Keratinocyte (primary cell): Measurements from ENCODE around the gene TRIM6. TPM values are rescaled to one million over a fixed set of nuclear protein-coding genes. Genes with fewer than 3 reads are reported as not detected.

Experiments used
- DNase-seq: peaks from one replicate; pipeline ENCODE4 v3.0.0-alpha.2; 2011; ENCODE audit warnings: low read depth, missing footprints, low spot score
- FAIRE-seq: peaks from 2 replicates; lab custom pipeline; 2011; peaks lifted over from hg19 to GRCh38; lab: Jason Lieb, UNC
- H2AFZ ChIP-seq: 2 replicates; pipeline ENCODE4 v1.6.0; 2012; ENCODE audit warnings: low read length, control low read depth, inconsistent platforms; ENCODE audit not compliant: control insufficient read depth
- H3K27ac ChIP-seq: 2 replicates; pipeline ENCODE4 v1.5.1; 2011; ENCODE audit warnings: low read length; ENCODE audit not compliant: control insufficient read depth, insufficient read depth
- H3K27me3 ChIP-seq: 3 replicates; pipeline ENCODE4 v1.6.0; 2011; ENCODE audit warnings: low read length; ENCODE audit not compliant: control insufficient read depth, insufficient read depth; ENCODE audit errors: extremely low read depth
- H3K36me3 ChIP-seq, 2 experiments: 2 replicates in 1 of 2; 3 replicates in 1 of 2; pipeline ENCODE4 v1.5.1; 2011; ENCODE audit warnings: low read length in 2 of 2, mild to moderate bottlenecking in 1 of 2; ENCODE audit not compliant: control insufficient read depth in 2 of 2, insufficient read depth in 2 of 2; ENCODE audit errors: extremely low read depth in 1 of 2
- H3K4me1 ChIP-seq: 3 replicates; pipeline ENCODE4 v1.5.1; 2011; ENCODE audit warnings: low read length; ENCODE audit not compliant: control insufficient read depth, insufficient read depth; ENCODE audit errors: extremely low read depth
- H3K4me2 ChIP-seq: 3 replicates; pipeline ENCODE4 v1.6.0; 2011; ENCODE audit warnings: low read depth, low read length; ENCODE audit not compliant: control insufficient read depth, insufficient read depth; ENCODE audit errors: extremely low read depth
- H3K4me3 ChIP-seq, 3 experiments: fragments of 200-600 bp in 1 of 3; sonication (generic) in 1 of 3; 2 replicates in 2 of 3; 3 replicates in 1 of 3; pipeline ENCODE4 v1.5.1; 2011 to 2016; ENCODE audit warnings: low read length in 3 of 3, mild to moderate bottlenecking in 3 of 3, control low read depth in 2 of 3, inconsistent platforms in 1 of 3, low read depth in 1 of 3, mixed read lengths in 1 of 3, mixed run types in 1 of 3, moderate library complexity in 1 of 3; ENCODE audit not compliant: control insufficient read depth in 2 of 3, insufficient read depth in 2 of 3; ENCODE audit errors: extremely low read depth in 1 of 3
- H3K79me2 ChIP-seq: 2 replicates; pipeline ENCODE4 v1.6.0; 2012; ENCODE audit warnings: low read length; ENCODE audit not compliant: control insufficient read depth, insufficient read depth
- H3K9ac ChIP-seq: 3 replicates; pipeline ENCODE4 v1.6.0; 2011; ENCODE audit warnings: low read length; ENCODE audit not compliant: control insufficient read depth, insufficient read depth; ENCODE audit errors: extremely low read depth
- H3K9me1 ChIP-seq: 3 replicates; pipeline ENCODE4 v1.6.0; 2011; ENCODE audit warnings: low read length; ENCODE audit not compliant: control insufficient read depth, insufficient read depth; ENCODE audit errors: extremely low read depth
- H3K9me3 ChIP-seq: 2 replicates; pipeline ENCODE4 v1.5.1; 2012; ENCODE audit warnings: low read depth, low read length; ENCODE audit not compliant: control insufficient read depth
- H4K20me1 ChIP-seq: 3 replicates; pipeline ENCODE4 v1.6.0; 2011; ENCODE audit warnings: low read length; ENCODE audit not compliant: control insufficient read depth, insufficient read depth; ENCODE audit errors: extremely low read depth
- CTCF ChIP-seq, 3 experiments: IDR thresholded peaks in 1 of 3; conservative IDR thresholded peaks in 1 of 3; optimal IDR thresholded peaks in 1 of 3; 2 replicates in 2 of 3; 3 replicates in 1 of 3; pipeline versions ENCODE3 to v1.5.1; 2011; ENCODE audit warnings: low read length in 3 of 3, mild to moderate bottlenecking in 3 of 3, moderate library complexity in 2 of 3, control low read depth in 1 of 3, inconsistent platforms in 1 of 3; ENCODE audit not compliant: insufficient read depth in 2 of 3; ENCODE audit errors: extremely low read depth in 1 of 3
- EZH2 ChIP-seq: IDR thresholded peaks from one replicate; pipeline ENCODE4 v1.6.1; 2012; ENCODE audit warnings: inconsistent platforms, mild to moderate bottlenecking, low read length, moderate library complexity
- dilution Hi-C: fragments of 300-500 bp; cut with MboI; formaldehyde crosslinking; loops from one replicate; pipeline ENCODE4 v1.7.0; 2020; ENCODE audit warnings: low sequenced_read_pairs; ENCODE audit not compliant: extremely low pct_ligation_motif_present
- polyA plus RNA-seq, 5 experiments: library from polyadenylated mRNA; depleted of rRNA in 3 of 5; stranded (reverse) in 3 of 5; stranded (forward) in 1 of 5; unstranded in 1 of 5; fragments of >200 nt; gene quantifications; 1 replicate in 1 of 5; 2 replicates in 3 of 5; 3 replicates in 1 of 5; pipeline versions ENCODE4 v1.2.1 to v1.2.3, GENCODE V29; 2011 to 2012; ENCODE audit warnings: missing spikeins in 2 of 5, low read depth in 1 of 5, low replicate concordance in 1 of 5

Gene TRIM6
- polyA plus RNA-seq, 1 donor (not counting 4 experiments of a cell fraction or from before 2014, with no cell fraction given) = 5.2 TPM

- Histone ChIP-seq H3K27ac (no peak overlapping the region), H3K4me1 (peaks cover 2% of the 10 kb centered on the region), H3K4me3 (no peak overlapping the region), H3K27me3 (no peaks in the 10 kb centered on the region), H3K9me3 (no peaks in the 10 kb centered on the region), H3K36me3 (no peaks in the 10 kb centered on the region), H3K9me1 (no peaks in the 10 kb centered on the region), H4K20me1 (no peaks in the 10 kb centered on the region), H3K79me2 (no peaks in the 10 kb centered on the region), H2AFZ (no peak overlapping the region), H3K4me2 (no peak overlapping the region), H3K9ac (no peak overlapping the region)
- no peak for TF ChIP-seq CTCF (optimal IDR thresholded peaks at IDR 0.05 in 1 of 3, IDR thresholded peaks at IDR 0.05 in 1 of 3, conservative IDR thresholded peaks at IDR 0.05 in 1 of 3; ENCODE audit: extremely low read depth in 1 of 3, insufficient read depth in 2 of 3, low read length in 3 of 3)
- no peak for TF ChIP-seq EZH2
- no peak for DNase-seq
- dilution Hi-C loops = no loop called here
- FAIRE-seq = no peak
Measured at GRCh38 chr11:5591613-5592012, 4.8 kb upstream of the TRIM6 start.

GRCh38 chr11:5592615-5593014 lies 3.8 kb upstream of the TRIM6 start:
- no peak overlapping the region for H3K4me2 ChIP-seq
- H3K27me3 ChIP-seq = no peaks in the 10 kb centered on the region
- no peak overlapping the region for H2AFZ ChIP-seq
- TF ChIP-seq EZH2 (no peak), CTCF (optimal IDR thresholded peaks at IDR 0.05 in 1 of 3, IDR thresholded peaks at IDR 0.05 in 1 of 3, conservative IDR thresholded peaks at IDR 0.05 in 1 of 3; ENCODE audit: extremely low read depth in 1 of 3, insufficient read depth in 2 of 3, low read length in 3 of 3) (no peak)
- FAIRE-seq (no peak), DNase-seq (no peak)
- dilution Hi-C loops = no loop called here
- no peak overlapping the region for H3K4me3 ChIP-seq
- H3K79me2 ChIP-seq = no peaks in the 10 kb centered on the region
- no peaks in the 10 kb centered on the region for H3K36me3 ChIP-seq
- no peak overlapping the region for H3K9ac ChIP-seq
- H4K20me1 ChIP-seq = no peaks in the 10 kb centered on the region
- no peaks in the 10 kb centered on the region for H3K9me3 ChIP-seq
- H3K27ac ChIP-seq = no peak overlapping the region
- peaks cover 11% of the 10 kb centered on the region for H3K4me1 ChIP-seq
- no peaks in the 10 kb centered on the region for H3K9me1 ChIP-seq
